Limb (tissue), 2 donors: ENCODE results near the gene COL9A2.

Experiments used
- DNase-seq, 2 donors: peaks; one replicate each; pipeline ENCODE4 v3.0.0-alpha.2; 2016; ENCODE audit errors: extremely low spot score in 2 of 2

Gene COL9A2

GRCh38 chr1:40318970-40319621, 2.0 kb upstream of the COL9A2 start:
- DNase-seq, result no peak

DNA sequence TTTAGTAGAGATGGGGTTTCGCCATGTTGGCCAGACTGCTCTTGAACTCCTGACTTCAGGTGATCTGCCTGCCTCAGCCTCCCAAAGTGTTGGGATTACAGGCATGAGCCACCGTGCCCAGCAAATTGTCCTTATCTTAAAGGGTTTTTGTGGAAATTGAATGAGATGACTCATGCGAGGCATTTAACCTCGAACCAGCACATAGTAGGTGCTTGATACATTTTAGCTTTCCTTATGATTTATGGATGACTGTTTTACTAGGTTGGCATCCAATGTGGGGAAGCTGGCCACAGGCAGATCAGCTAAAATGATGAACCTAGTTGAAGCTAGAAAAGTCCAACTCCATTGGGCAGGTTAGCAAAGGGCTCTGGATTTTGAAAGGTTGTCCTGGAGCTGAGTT, 1.4 kb upstream of the COL9A2 start:
- no peak for DNase-seq

DNA sequence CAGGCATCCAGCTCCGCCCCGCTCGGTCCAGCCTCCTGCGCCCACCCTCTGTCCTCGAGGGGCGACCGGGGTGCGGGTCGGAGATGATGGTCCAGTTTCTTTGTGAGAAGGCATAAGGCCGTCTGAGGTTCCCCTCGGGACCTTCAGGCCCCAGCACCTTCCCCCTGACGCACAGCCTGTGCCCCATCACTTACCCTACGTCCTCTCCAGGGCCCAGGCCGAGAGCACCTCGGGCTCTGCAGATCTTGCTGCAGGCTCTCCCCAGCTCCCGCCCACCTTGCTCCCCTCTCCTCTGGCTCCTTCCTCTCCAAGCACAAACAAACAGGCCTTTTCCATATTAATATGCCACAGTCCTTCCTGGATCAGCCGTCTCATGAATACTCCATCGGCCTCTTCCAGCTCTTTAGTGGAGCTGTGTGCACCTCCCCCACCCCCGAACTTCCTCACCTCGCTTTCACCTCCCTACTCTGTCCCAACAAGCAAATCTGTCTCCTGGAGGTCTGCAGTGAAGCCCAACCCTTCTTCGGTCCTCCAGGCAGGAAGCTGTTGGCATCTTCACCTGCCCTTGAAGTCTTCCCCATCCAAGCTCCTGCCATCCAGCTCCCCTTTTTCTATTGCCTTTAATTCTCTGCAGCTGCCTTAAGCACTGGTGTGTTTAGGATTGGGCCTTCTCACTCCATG, 448 bp upstream of the COL9A2 start:
- DNase-seq, result peak in 1 of 2 donors; percentile 47

DNA sequence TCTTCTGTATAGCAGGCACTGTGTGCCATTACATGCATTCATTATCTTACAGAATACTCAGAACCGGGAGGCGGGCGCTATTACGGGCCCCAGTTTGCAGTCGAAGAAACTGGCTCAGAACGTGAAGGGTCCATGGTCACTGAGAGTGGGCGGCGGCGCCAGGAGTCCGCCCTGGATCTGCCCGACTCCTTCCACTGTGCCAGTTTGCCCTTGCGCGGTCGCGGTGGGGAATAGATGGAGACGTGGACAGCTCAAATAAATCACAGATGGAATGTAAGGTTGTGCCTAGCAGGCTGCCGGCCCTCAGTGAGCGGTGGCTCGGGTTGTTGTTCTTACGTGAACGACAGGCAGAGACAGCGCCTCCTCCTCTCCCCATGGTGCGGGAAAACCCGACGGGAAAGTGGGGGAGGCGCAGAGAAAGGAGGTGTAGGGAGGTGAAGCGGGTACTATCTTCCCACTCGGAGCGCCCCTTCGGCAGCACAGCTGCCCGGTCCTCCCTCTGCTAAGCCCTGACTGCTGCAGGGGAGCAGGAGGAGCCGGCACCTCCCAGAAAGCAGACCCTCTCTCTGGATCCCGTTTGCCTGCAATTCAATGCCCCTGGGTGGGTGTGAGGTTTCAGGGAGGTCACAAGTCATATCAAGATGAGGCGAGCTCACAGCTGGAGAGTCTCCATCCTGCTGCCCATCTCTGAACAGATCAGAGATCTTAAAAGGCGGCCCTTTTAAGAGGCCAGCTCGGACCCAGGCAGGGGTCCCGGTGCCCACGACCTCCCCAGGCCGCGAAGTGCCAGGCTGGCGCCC, 1.1 kb downstream of the COL9A2 start:
- peak; percentile 27 to 69 for DNase-seq

DNA sequence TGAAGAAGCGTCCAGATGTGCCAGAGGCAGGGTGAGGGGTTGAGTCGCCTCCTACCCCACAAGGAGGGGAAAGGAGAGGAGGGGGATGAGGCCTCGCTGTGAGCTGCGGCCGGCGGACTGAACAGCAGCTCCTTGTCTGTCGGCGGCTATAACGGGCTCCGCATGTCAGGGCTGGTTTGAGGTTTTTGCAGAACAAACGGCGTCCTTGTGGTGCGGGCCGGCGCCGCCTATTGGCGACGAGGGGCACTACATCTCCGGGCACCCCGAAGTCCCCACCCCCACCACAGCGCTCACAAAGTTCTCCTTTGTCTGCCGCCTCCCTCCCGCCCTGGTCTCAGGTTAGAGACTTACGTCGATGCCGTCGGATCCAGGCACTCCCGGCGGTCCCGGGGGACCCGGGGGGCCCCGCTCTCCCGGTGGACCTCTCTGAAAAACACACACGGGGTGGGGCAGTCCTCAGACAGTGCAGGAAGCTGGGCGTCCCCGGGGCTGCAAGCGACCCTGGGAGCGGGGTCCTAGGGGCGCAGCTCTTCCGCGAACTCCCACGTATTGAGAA, 1.8 kb downstream of the COL9A2 start:
- DNase-seq, result peak; percentile 89 to 93

- peak in 1 of 2 donors; percentile 78 for DNase-seq
Observed at GRCh38 chr1:40314721-40315238, 2.3 kb downstream of the COL9A2 start.

- no peak for DNase-seq
Observed at GRCh38 chr1:40313958-40314720, 2.9 kb downstream of the COL9A2 start.

GRCh38 chr1:40313329-40313957, 3.6 kb downstream of the COL9A2 start:
- no peak for DNase-seq

GRCh38 chr1:40312238-40313205, 4.6 kb downstream of the COL9A2 start:
- DNase-seq, result peak in 1 of 2 donors; percentile 29

DNA sequence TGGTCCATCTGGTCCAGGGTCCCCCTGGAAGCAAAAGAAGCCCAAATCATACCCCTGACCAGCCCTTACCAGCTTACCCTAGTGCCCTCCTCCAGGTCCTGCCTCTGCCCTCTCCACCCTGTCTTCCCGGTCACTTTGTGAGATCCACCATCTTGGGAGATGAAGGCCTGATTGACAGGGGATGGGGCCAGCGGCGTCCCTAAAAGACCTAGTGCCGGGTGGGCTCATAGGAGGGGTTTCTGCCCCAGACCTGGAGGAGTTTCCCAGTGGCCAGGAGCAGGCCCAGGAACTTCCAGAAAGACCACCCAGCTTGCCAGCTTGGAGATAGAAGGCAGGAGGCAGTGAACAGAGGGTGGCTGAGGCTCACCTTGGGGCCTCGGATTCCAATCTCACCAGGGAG, 5.4 kb downstream of the COL9A2 start:
- DNase-seq, result no peak

GRCh38 chr1:40310983-40311642, 6.0 kb downstream of the COL9A2 start:
- DNase-seq, result peak in 1 of 2 donors; percentile 28

DNA sequence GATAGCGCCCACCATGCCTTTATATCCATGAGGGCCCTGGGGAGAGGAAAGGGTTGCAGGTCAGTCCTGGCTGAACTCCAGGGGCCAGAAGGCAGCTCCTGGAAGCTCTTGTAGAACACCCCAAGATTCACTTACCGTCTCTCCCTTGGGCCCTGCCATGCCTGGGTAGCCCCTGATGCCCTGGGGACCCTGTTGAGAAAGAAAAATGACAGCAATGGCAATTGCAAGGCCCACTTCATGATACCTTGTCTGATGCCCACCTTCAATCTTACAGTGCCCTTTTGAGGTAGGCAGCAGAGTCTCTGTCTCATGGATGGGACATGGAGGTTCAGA, 7.0 kb downstream of the COL9A2 start:
- peak in 1 of 2 donors; percentile 24 for DNase-seq

DNA sequence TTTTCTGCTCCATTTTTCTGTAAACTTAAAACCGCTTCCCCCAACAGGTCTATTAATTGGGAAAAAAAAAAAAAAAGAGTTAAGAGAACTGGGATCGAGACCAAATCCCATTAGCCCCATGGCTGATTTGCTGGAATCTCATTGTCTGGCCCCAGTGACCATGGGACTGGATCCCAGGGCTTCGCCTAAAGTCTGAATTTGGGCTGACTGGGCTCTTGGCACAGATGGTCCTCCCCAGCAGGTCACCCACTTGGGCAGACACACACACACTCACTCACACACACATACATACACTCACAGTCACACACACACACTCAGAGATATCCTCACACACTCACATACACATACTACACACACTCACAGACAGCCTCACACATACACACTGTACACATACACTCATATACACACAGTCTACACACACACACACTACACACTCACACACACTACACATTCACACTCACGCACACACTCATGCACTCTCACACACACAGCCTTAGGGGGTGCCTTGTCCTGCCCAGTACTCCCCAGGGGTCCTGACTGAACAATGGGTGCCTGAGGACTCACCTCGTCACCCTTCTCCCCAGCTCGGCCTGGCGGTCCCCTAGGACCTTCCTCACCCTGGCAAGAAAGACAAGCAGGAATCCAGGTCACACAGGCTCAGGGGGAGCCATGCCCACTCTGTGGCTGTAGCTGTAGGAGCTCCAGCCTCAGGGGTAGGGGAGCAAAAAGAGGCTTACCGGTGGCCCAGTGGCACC, 7.5 kb downstream of the COL9A2 start:
- DNase-seq, result no peak

DNA sequence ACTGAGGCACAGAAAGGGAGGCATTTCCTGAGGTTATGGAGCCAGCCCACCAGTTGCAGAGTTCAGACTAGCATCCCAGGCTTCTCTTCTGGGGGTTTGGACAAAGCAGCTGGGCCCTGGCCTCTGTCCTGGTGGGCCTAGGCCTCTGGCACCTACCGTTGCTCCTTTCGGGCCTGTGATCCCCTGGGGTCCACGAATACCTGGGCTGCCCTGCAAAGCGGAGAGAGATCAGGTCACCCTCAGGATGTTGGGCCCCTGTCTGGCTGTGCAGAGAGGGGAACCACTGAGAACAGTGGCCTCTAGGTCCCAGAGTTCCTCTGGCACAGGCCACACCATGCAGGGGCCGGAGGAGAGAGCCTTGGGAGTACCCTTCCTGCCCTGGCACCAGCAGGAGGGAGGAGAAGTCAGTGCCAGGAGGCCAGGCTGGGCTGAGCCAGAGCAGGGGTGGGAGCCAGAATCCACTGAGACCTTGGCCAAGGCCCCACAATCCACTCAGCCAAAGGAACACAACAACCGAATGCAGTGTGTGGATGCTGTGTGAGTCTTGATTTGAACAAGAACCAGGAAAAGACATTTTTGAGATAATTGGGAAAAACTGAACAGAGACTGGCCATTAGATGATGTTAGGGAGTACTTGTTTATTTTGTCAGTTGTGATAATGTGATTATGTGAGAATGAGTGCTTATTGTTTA, 8.9 kb downstream of the COL9A2 start:
- DNase-seq, result no peak

DNA sequence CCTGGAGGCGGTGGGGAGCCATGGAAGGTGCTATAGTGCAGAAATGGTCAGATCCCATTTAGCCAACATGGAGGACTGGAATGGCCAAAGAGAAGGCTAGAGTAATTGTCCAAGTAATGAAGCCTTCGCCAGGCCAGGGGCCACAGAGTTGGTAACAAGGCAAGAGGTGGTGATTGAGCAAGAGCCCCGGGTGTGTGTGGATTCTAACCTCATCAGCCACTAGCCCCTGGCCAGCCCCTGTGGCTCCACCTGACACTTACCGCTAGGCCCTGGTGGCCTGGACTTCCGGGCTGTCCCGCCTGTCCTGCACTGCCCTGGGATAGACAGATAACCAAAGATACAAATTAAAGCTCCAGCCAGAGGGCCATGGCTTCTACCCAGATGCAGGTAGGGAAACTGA, 9.9 kb downstream of the COL9A2 start:
- DNase-seq, result no peak

DNA sequence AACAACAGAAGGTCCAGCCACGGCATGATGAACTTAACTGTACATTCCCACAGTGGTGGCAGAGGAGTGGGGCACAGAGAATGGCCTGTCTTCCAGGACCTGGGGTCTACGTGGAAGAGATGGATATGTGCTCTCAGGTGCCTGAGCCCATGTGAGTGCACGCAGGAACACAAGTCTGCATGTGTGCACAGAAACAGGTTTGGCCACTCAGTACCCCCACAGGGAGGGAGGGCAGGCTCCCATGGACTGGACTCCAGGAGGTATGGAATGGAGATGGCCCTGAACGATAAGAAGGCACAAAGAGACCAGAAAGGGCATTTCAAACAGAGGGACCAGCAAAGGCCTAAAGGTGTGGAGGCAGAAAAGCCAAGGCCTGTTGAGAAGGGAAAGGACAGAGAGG, 10.8 kb downstream of the COL9A2 start:
- DNase-seq, result no peak

- DNase-seq, result no peak
Observed at GRCh38 chr1:40305871-40306270, 11.2 kb downstream of the COL9A2 start.

GRCh38 chr1:40305451-40305850, 11.6 kb downstream of the COL9A2 start:
- DNase-seq, result no peak
